Ascending aorta (tissue), 2 donors: Measurements from ENCODE around the gene PRXL2B. TPM values are rescaled to one million over a fixed set of nuclear protein-coding genes. Genes with fewer than 3 reads are reported as not detected.

Source experiments
- DNase-seq, 2 donors: peaks; one replicate each; pipeline ENCODE4 v3.0.0-alpha.2; 2019; ENCODE audit warnings: low spot score in 2 of 2
- H3K27ac ChIP-seq, 2 donors: fragments of 200-600 bp; sonication (generic); one replicate each; pipeline ENCODE4 v1.5.1; 2016 to 2017; ENCODE audit warnings: mild to moderate bottlenecking in 1 of 2
- H3K27me3 ChIP-seq: fragments of 200-600 bp; sonication (generic); one replicate; pipeline ENCODE4 v1.5.1; 2017
- H3K36me3 ChIP-seq, 2 donors: fragments of 200-600 bp; sonication (generic); one replicate each; pipeline ENCODE4 v1.5.1; 2016
- H3K4me1 ChIP-seq, 2 donors: fragments of 200-600 bp; sonication (generic); one replicate each; pipeline ENCODE4 v1.5.1; 2016 to 2017; ENCODE audit warnings: mild to moderate bottlenecking in 1 of 2
- H3K4me3 ChIP-seq, 2 donors: fragments of 200-600 bp; sonication (generic); one replicate each; pipeline ENCODE4 v1.5.1; 2016 to 2017; ENCODE audit warnings: mild to moderate bottlenecking in 1 of 2
- H3K9me3 ChIP-seq, 2 donors: fragments of 200-600 bp; sonication (generic); one replicate each; pipeline ENCODE4 v1.5.1; 2016
- intact Hi-C: fragments of 100-400 bp; cut with DNase I; formaldehyde crosslinking; loops from one replicate; pipeline ENCODE4 v1.15.1; 2023
- total RNA-seq: library from RNA; depleted of rRNA; stranded (reverse); fragments of >200 nt; gene quantifications from one replicate; pipeline ENCODE4 v1.1.0, GENCODE V29; 2016
- TF ChIP-seq, protein P1 (sequence below), 3 experiments: fragments of 200-600 bp in 2 of 3; fragments of 450-650 bp in 1 of 3; sonication (generic) in 2 of 3; IDR thresholded peaks; one replicate each; pipeline ENCODE4 v1.5.1; 2016 to 2019; ENCODE audit warnings: antibody characterized with exemption in 3 of 3, mild to moderate bottlenecking in 1 of 3, moderate library complexity in 1 of 3

Gene PRXL2B
- total RNA-seq, 1 donor from 2014 or later = 20.1 TPM

DNA sequence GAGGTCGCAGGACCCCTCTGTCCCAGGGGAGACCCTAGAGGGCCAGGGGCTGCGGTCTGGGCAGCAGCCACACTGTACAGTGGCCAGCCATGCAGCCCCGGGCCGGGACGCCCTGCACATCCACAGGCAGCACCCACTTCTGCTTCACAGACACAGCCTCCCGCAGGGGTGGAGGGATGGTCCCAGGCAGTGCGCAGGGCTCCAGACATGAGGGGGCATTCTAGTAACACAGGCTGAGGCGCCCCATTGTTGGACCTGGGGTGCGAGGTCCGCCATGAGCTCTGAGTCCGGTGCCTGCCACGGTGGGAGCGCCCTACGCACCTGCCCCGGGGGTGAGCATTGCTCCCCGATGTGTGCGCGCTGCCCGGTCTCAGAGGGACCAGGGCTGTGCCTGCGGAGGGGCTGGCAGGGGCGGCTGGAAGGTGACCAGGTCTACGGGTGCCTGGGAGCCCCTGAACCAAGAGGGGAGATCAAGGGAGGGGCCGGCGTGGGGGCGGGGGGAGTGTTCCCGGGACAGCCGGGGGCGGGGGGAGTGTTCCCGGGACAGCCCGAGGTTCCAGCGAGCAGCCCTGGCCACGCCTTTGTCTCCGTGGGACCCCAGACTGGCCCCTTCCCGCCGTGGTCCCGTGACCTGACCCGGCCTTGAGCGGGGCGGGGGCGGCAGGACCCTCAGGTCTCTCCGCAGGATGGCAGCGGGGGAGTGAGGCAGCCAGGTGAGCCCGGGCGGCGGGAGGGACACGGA lies 41.8 kb downstream of the PRXL2B start:
- no peaks in the 10 kb centered on the region for H3K9me3 ChIP-seq
- peaks cover 18% of the 10 kb centered on the region for H3K27me3 ChIP-seq
- TF ChIP-seq, protein P1, sequence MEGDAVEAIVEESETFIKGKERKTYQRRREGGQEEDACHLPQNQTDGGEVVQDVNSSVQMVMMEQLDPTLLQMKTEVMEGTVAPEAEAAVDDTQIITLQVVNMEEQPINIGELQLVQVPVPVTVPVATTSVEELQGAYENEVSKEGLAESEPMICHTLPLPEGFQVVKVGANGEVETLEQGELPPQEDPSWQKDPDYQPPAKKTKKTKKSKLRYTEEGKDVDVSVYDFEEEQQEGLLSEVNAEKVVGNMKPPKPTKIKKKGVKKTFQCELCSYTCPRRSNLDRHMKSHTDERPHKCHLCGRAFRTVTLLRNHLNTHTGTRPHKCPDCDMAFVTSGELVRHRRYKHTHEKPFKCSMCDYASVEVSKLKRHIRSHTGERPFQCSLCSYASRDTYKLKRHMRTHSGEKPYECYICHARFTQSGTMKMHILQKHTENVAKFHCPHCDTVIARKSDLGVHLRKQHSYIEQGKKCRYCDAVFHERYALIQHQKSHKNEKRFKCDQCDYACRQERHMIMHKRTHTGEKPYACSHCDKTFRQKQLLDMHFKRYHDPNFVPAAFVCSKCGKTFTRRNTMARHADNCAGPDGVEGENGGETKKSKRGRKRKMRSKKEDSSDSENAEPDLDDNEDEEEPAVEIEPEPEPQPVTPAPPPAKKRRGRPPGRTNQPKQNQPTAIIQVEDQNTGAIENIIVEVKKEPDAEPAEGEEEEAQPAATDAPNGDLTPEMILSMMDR (IDR thresholded peaks at IDR 0.05) = no peak
- intact Hi-C loops = no loop called here
- no peaks in the 10 kb centered on the region for H3K4me1 ChIP-seq
- H3K4me3 ChIP-seq = no peak overlapping the region
- H3K36me3 ChIP-seq = no peaks in the 10 kb centered on the region
- no peak for DNase-seq
- H3K27ac ChIP-seq = no peak overlapping the region

DNA sequence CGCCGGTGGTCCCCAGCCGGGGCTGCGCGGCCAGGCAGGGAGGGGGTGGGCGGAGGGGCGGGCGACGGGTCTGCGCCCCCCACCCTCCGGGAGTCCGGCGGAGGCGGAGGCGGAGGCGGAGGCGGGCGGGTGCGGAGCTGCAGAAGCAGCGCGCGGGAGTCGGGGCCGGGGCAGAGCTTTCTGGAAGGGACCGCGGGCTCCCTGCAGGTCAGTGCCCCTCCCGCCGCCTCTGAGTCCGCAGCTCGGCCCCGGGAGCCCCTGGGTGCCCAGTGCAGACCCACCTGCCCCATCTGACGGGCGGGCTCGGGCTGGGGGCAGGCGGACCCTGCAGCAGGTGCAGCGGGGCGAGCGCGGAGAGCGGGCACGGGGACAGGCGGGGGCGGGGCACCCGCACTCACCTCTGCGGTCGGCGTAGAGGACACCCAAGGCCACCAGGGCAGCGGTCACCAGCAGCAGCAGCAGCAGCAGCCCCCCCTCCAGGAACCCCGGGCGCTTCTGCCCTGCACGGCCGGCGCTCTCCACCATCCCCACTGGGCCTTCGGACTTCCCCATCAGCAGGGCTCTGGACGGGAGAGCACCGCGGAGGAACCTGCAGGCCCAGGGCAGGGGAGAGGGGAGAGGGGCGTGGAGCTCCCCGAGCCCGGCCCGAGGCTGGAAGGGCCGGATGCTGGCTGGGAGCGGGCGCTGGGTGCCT lies 42.5 kb downstream of the PRXL2B start:
- Histone ChIP-seq H3K36me3 (no peaks in the 10 kb centered on the region), H3K9me3 (no peaks in the 10 kb centered on the region), H3K27ac (no peak overlapping the region), H3K27me3 (peaks cover 18% of the 10 kb centered on the region), H3K4me3 (no peak overlapping the region), H3K4me1 (no peaks in the 10 kb centered on the region)
- TF ChIP-seq, protein P1 (IDR thresholded peaks at IDR 0.05) = no peak
- intact Hi-C loops = no loop called here
- DNase-seq = no peak

DNA sequence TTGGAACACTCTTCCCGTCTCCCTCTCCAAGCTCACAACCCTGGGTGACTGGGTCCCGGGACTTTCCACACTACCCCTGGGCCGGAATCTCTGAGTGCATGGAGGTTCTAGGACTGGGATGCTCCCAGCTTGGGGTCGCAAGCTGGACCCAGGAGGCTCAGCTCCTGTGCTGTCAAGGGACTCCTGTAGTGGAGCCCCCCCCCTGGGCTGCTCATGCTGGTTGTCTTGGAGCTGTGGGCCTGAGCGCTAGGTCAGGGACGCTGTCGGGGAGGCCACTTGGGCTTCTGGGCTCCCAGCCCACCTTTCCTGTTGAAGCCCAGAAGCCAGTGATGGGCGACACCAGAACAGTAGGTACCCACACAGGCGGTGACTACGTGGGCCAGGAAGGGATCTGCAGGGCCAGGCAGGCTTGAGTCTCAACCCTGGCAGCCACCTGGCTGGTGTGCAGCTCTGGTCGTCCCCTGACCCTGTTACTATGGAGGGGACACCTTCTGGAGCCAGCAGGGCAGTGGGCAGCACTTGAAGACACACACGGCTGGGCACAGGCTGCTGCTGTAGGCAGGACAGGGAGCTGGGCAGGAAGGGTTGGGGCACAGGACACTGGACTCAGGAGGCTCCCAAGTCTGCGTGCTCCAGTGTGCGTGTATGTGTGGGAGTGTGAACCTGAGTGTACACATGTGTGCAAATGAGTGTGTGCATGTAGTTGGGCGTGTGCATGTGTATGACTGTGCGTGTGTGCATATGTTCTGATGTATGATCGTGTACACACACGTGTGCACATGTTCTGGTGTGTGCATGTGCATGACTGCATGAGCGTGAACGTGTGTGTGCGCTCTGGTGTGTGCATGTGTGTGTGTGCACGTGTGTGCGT lies 43.3 kb downstream of the PRXL2B start:
- no peaks in the 10 kb centered on the region for H3K4me1 ChIP-seq
- no peak overlapping the region for H3K27ac ChIP-seq
- H3K9me3 ChIP-seq = no peaks in the 10 kb centered on the region
- intact Hi-C loops = no loop called here
- H3K27me3 ChIP-seq = peaks cover 18% of the 10 kb centered on the region
- peak in 1 of 2 donors; percentile 61 for DNase-seq
- TF ChIP-seq, protein P1 (IDR thresholded peaks at IDR 0.05) = no peak
- no peak overlapping the region for H3K4me3 ChIP-seq
- no peaks in the 10 kb centered on the region for H3K36me3 ChIP-seq

DNA sequence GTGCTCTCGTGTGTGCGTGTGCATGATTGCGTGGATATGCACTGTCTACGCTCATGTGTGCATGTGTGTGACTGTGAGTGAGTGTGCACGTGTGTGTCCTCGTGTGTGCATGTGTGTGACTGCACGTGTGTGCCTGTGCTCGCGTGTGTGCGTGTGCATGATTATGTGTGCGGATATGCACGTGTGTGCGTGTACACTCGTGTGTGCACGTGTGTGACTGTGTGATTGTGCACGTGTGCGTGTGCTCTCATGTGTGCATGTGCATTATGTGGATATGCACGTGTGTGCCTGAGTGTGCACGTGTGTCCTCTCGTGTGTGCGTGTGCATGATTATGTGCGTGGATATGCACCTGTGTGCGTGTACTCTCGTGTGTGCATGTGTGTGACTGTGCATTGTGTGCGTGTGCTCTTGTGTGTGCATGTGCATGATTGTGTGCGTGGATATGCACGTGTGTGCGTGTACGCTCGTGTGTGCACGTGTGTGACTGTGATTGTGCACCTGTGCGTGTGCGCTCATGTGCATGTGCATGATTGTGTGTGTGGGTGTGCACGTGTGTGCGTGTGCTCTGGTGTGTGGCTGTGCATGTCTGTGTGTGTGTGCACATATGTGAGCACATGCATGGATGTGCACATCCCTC lies 44.0 kb downstream of the PRXL2B start:
- intact Hi-C loops = no loop called here
- Histone ChIP-seq H3K9me3 (no peaks in the 10 kb centered on the region), H3K4me3 (no peak overlapping the region), H3K27me3 (peaks cover 18% of the 10 kb centered on the region), H3K4me1 (no peaks in the 10 kb centered on the region), H3K36me3 (no peaks in the 10 kb centered on the region), H3K27ac (no peak overlapping the region)
- no peak for DNase-seq
- TF ChIP-seq, protein P1 (IDR thresholded peaks at IDR 0.05) = no peak
